ENCODE data around the gene TSPAN2.
A peak's percentile ranks its signal among the peaks of the same experiment; 100 is the strongest.

DNA sequence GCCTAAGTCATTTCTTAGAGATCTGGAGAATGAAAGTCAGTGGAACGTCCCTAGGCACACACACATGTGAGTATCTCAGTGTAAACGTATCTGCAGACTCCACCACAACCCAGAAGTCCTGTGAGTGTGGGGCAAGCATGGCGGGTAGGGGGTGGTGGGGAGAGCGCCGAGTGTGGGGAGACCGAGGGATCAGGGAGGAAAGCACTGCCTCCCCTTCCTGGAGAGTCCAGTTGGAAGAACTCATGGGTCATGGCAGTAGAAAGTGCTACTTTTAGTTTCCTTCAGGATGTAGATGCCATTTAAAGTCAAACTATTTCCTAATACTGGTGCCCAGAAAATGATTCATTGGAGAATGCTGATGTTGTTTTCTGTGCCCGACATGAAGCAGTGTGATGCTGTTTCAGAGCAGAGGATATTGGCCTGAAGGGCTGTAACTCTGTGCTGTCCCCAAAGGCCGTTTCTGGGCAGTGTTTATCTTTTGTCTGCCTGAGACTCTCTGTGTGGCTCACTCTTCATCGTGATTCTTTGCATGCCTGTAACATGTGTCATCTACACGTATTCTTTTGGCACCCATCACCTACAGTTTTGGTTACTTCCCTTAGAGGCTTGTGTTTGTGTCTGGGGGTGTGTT lies 45.7 kb upstream of the TSPAN2 start:
- TF ChIP-seq POLR2A (IDR thresholded peaks at IDR 0.05; ENCODE audit: low read length) (no peak), REST (IDR thresholded peaks at IDR 0.05) (no peak), CTCF (IDR thresholded peaks at IDR 0.05) (no peak), MAX (IDR thresholded peaks at IDR 0.05) (peak; percentile 44), EP300 (IDR thresholded peaks at IDR 0.05) (peak in 1 of 2 experiments; percentile 23; a peak in 1 of 5 replicates), KDM5A (IDR thresholded peaks at IDR 0.05) (no peak)
